Kidney glomerular epithelial cell (primary cell): ENCODE measurements around the gene OST4.
A peak's percentile ranks its signal among the peaks of the same experiment; 100 is the strongest.

ENCODE experiments used
- DNase-seq: peaks from one replicate; lab custom pipeline; 2025; lab: John Stamatoyannopoulos, UW

Gene OST4

GRCh38 chr2:27051902-27052645 lies 19.4 kb downstream of the OST4 start:
- peak; percentile 46 for DNase-seq

GRCh38 chr2:27050996-27051901 lies 20.2 kb downstream of the OST4 start, which contains the start of gene AGBL5:
TSS of gene AGBL5 (plus strand) at chr2:27051668. CDS start at chr2:27052959, 1,291 bp downstream.
- peak; percentile 97 for DNase-seq

GRCh38 chr2:27050281-27050995 lies 21.0 kb downstream of the OST4 start:
- peak; percentile 76 for DNase-seq

- no peak for DNase-seq
Measured at GRCh38 chr2:27049422-27050280, 21.8 kb downstream of the OST4 start.

- DNase-seq = no peak
Measured at GRCh38 chr2:27042985-27043634, 28.3 kb downstream of the OST4 start.

GRCh38 chr2:27042159-27042661 lies 29.2 kb downstream of the OST4 start:
- DNase-seq = no peak

GRCh38 chr2:27041752-27042151 lies 29.7 kb downstream of the OST4 start:
- DNase-seq = peak; percentile 66

- DNase-seq = no peak
Measured at GRCh38 chr2:27040282-27040681, 31.2 kb downstream of the OST4 start.

GRCh38 chr2:27039871-27040270 lies 31.6 kb downstream of the OST4 start:
- no peak for DNase-seq

GRCh38 chr2:27039426-27039825 lies 32.0 kb downstream of the OST4 start:
- DNase-seq = no peak

DNA sequence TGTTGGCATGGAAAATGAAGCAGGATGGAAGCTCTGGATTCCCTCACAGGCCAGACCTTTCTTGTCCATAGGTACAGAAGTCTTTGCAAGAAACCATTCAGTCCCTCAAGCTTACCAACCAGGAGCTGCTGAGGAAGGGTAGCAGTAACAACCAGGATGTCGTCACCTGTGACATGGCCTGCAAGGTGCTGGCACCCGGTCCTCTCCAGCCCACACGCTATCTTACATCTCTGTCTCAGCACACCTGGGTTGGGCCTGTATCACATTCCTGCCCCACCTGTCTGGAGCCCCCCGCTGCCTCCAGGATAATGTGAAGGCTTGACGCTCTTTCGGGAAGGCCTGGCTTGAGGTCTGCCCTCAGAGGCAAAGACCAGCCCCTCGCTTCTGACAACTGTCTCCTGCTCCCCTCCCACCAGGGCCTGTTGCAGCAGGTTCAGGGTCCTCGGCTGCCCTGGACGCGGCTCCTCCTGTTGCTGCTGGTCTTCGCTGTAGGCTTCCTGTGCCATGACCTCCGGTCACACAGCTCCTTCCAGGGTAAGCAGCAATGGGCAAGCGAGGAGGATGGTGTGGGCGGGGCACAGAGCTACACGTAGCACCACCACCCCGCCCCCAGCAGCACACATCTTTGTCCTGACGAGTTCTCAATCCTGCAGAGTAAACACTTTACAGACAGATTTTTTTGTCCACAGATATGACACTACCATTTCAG lies 32.7 kb downstream of the OST4 start:
- no peak for DNase-seq

DNA sequence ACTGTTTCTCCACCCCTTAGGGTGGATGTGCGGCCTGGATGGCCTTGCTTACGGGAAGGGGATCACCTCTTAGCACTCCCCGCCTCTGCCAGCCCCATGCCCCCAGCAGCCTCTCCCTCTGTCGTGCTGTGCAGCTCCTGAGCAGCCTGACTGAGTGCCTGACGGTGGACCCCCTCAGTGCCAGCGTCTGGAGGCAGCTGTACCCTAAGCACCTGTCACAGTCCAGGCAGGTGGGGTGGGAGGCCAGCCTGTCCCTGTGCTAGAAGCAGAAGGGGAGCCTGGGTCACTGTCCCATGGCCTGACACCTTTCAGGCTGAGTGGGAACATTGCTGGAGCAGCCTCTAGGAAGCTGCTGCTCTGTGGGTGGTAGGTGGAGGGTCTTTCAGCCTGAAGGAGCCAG lies 33.4 kb downstream of the OST4 start:
- DNase-seq = no peak

DNA sequence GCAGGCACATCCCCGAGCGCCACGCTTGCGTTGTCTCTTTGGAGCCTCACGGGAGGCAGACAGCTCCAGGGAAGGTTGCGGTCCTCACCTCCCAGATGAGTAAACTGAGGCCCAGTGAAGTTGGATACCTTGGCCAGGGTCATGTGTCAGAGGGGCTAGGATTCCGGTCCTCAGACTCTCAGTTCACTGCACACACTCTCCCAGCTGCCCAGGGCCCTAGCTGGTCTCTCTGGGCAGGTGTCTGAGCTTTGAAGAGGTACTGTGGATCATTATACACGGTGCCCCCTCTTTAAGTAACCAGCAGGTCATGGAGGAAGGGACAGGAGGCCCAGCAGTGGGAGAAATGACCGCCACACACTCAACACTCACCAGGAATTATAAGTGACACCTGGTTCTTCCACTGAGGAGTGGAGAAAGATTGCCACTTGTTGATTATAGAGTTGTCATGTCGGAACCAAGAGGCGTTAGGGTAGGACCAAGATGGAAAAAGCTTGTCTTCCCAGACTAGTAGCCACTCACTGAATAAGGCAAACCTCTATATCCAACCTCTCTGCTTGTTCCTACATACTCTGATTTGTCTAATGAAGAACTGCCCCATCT lies 38.1 kb downstream of the OST4 start:
- no peak for DNase-seq

- DNase-seq = peak; percentile 81
Measured at GRCh38 chr2:27032495-27033252, 38.8 kb downstream of the OST4 start, which contains the start of gene TMEM214. TSS of gene TMEM214 (plus strand) at chr2:27032965. CDS start at chr2:27033016, 51 bp downstream.

GRCh38 chr2:27029051-27029450 lies 42.4 kb downstream of the OST4 start:
- DNase-seq = no peak

DNA sequence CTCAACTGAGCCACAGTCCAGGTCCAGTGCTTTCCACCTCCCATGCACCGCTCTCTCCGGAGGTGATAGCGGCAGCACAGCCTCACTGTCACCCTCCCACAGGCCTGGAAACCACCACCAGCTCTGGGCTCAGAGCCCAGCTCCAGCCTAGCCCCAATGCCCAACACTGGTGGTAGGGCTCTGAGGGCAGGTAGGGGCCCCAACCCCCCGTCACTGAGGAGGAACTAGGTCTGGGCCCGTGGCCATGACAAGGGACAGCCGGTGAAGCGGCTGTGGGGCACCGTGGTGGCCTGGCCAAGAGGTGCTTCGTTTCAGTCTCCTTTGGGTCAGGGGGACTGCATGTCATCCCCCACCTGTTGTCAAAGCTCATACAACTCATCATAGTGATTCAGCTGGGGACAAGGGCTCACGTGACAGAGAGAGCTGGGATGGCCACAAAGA lies 44.2 kb downstream of the OST4 start:
- no peak for DNase-seq

- DNase-seq = no peak
Measured at GRCh38 chr2:27025861-27026851, 45.3 kb downstream of the OST4 start.
